ENCODE data around the gene ADSS1. TPM values are rescaled to one million over a fixed set of nuclear protein-coding genes. Genes with fewer than 3 reads are reported as not detected.
"Not testable (repeated sequence)": the region's sequence is repeated elsewhere in the genome, so short reads cannot be mapped to it uniquely, and the experiment has no call there.

The ADSS1 gene
- total RNA-seq, 1 donor from 2014 or later, result 5.5 TPM

GRCh38 chr14:104747876-104748275 lies 23.8 kb downstream of the ADSS1 start:
- H3K27ac ChIP-seq, result peak overlapping the region; percentile 63
- no peaks in the 10 kb centered on the region for H3K27me3 ChIP-seq
- peaks cover 15% of the 10 kb centered on the region for H3K4me1 ChIP-seq
- ATAC-seq (no peak), DNase-seq (no peak)
- H3K36me3 ChIP-seq, result no peaks in the 10 kb centered on the region
- no peak overlapping the region for H3K4me3 ChIP-seq
- TF ChIP-seq CTCF (IDR thresholded peaks at IDR 0.05), result no peak
- H3K9me3 ChIP-seq, result no peaks in the 10 kb centered on the region
- intact Hi-C loops (cut with DNase I), result no loop called here

- ATAC-seq, result no peak
- Histone ChIP-seq H3K4me3 (no peak overlapping the region), H3K27ac (no peak overlapping the region), H3K27me3 (no peaks in the 10 kb centered on the region), H3K9me3 (no peaks in the 10 kb centered on the region), H3K4me1 (peaks cover 20% of the 10 kb centered on the region), H3K36me3 (no peaks in the 10 kb centered on the region)
- intact Hi-C loops (cut with DNase I), result no loop called here
- no peak for DNase-seq
- no peak for TF ChIP-seq CTCF (IDR thresholded peaks at IDR 0.05)
Measured at GRCh38 chr14:104749111-104749649, 25.2 kb downstream of the ADSS1 start.

- DNase-seq (no peak), ATAC-seq (no peak)
- Histone ChIP-seq H3K36me3 (no peaks in the 10 kb centered on the region), H3K9me3 (no peaks in the 10 kb centered on the region), H3K4me1 (peaks cover 27% of the 10 kb centered on the region), H3K4me3 (no peak overlapping the region), H3K27ac (no peak overlapping the region), H3K27me3 (no peaks in the 10 kb centered on the region)
- intact Hi-C loops (cut with DNase I), result no loop called here
- TF ChIP-seq CTCF (IDR thresholded peaks at IDR 0.05), result no peak
Measured at GRCh38 chr14:104750056-104750752, 26.2 kb downstream of the ADSS1 start.

- H3K27ac ChIP-seq; H3K9me3 ChIP-seq; H3K4me3 ChIP-seq; H3K36me3 ChIP-seq; DNase-seq; intact Hi-C loops (cut with DNase I); ATAC-seq; H3K27me3 ChIP-seq: not testable (repeated sequence)
- peaks cover 27% of the 10 kb centered on the region for H3K4me1 ChIP-seq
Measured at GRCh38 chr14:104750753-104751057, 26.7 kb downstream of the ADSS1 start.

- DNase-seq, result no peak
- Histone ChIP-seq H3K4me1 (peaks cover 21% of the 10 kb centered on the region), H3K4me3 (peak overlapping the region; percentile 72), H3K9me3 (no peaks in the 10 kb centered on the region), H3K27me3 (no peaks in the 10 kb centered on the region), H3K27ac (peak overlapping the region; percentile 84), H3K36me3 (peaks cover 14% of the 10 kb centered on the region)
- no peak for TF ChIP-seq CTCF (IDR thresholded peaks at IDR 0.05)
- intact Hi-C loops (cut with DNase I), result no loop called here
- no peak for ATAC-seq
Measured at GRCh38 chr14:104751539-104752422, 27.8 kb downstream of the ADSS1 start.

- Histone ChIP-seq H3K27ac (peak overlapping the region; percentile 84), H3K4me3 (peak overlapping the region; percentile 72), H3K36me3 (peaks cover 20% of the 10 kb centered on the region), H3K27me3 (no peaks in the 10 kb centered on the region), H3K4me1 (peaks cover 21% of the 10 kb centered on the region), H3K9me3 (no peaks in the 10 kb centered on the region)
- ATAC-seq, result no peak
- intact Hi-C loops (cut with DNase I), result no loop called here
- DNase-seq, result no peak
- TF ChIP-seq CTCF (IDR thresholded peaks at IDR 0.05), result no peak
Measured at GRCh38 chr14:104752423-104752734, 28.4 kb downstream of the ADSS1 start.

All from upper lobe of right lung (tissue), 1 donor.